LoVo (cell line): ENCODE results near the gene UGT8.
"Not testable (repeated sequence)": the region's sequence is repeated elsewhere in the genome, so short reads cannot be mapped to it uniquely, and the experiment has no call there.

Experiments used
- DNase-seq: peaks from one replicate; pipeline ENCODE4 v3.0.0-alpha.2; 2016; ENCODE audit warnings: low spot score

The UGT8 gene, protein sequence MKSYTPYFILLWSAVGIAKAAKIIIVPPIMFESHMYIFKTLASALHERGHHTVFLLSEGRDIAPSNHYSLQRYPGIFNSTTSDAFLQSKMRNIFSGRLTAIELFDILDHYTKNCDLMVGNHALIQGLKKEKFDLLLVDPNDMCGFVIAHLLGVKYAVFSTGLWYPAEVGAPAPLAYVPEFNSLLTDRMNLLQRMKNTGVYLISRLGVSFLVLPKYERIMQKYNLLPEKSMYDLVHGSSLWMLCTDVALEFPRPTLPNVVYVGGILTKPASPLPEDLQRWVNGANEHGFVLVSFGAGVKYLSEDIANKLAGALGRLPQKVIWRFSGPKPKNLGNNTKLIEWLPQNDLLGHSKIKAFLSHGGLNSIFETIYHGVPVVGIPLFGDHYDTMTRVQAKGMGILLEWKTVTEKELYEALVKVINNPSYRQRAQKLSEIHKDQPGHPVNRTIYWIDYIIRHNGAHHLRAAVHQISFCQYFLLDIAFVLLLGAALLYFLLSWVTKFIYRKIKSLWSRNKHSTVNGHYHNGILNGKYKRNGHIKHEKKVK

GRCh38 chr4:114598191-114599121 is at the start of gene UGT8:
Gene UGT8, plus strand, starts transcription at chr4:114598807. Its CDS starts 24,074 bp downstream, at chr4:114622881.
- DNase-seq, result peak; percentile 82

GRCh38 chr4:114549638-114550037 is 49.0 kb upstream of the UGT8 start:
- no peak for DNase-seq

- no peak for DNase-seq
Measured at GRCh38 chr4:114558446-114559020, 40.1 kb upstream of the UGT8 start.

GRCh38 chr4:114561590-114561989 is 37.0 kb upstream of the UGT8 start:
- DNase-seq, result peak; percentile 37

- peak; percentile 31 for DNase-seq
Measured at GRCh38 chr4:114562176-114562904, 36.3 kb upstream of the UGT8 start.

GRCh38 chr4:114563536-114564315 is 34.9 kb upstream of the UGT8 start:
- DNase-seq, result peak; percentile 73

- no peak for DNase-seq
Measured at GRCh38 chr4:114577386-114577785, 21.2 kb upstream of the UGT8 start.

GRCh38 chr4:114582621-114583020 is 16.0 kb upstream of the UGT8 start:
- no peak for DNase-seq

GRCh38 chr4:114588305-114588704 is 10.3 kb upstream of the UGT8 start:
- DNase-seq, result no peak

GRCh38 chr4:114590360-114590759 is 8.2 kb upstream of the UGT8 start:
- DNase-seq, result not testable (repeated sequence)

GRCh38 chr4:114593526-114593925 is 5.1 kb upstream of the UGT8 start:
- DNase-seq, result no peak

DNA sequence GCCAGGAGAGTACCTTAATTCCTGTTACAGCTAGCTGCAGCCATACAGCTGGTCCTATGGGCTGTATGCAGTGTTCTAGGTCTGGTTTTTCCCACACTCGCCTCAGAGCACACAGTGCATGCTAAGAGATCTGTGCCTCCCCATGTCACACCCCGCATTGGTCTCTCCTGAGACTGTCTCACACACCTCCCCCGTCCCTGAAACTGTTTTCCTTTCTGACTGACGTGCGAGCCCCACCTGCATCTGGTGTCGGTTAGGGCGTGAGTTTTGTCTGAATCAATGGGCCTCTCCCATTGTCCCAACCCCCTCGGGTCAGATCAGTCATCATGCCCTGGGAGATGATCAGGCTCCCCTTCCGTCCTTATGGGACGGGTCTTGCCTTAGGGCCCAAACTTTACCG is 3.4 kb upstream of the UGT8 start:
- peak; percentile 43 for DNase-seq

- DNase-seq, result no peak
Measured at GRCh38 chr4:114595921-114596320, 2.7 kb upstream of the UGT8 start.

GRCh38 chr4:114597410-114598115 is 1.0 kb upstream of the UGT8 start:
- DNase-seq, result no peak

- DNase-seq, result peak; percentile 44
Measured at GRCh38 chr4:114599231-114599902, 760 bp downstream of the UGT8 start.

DNA sequence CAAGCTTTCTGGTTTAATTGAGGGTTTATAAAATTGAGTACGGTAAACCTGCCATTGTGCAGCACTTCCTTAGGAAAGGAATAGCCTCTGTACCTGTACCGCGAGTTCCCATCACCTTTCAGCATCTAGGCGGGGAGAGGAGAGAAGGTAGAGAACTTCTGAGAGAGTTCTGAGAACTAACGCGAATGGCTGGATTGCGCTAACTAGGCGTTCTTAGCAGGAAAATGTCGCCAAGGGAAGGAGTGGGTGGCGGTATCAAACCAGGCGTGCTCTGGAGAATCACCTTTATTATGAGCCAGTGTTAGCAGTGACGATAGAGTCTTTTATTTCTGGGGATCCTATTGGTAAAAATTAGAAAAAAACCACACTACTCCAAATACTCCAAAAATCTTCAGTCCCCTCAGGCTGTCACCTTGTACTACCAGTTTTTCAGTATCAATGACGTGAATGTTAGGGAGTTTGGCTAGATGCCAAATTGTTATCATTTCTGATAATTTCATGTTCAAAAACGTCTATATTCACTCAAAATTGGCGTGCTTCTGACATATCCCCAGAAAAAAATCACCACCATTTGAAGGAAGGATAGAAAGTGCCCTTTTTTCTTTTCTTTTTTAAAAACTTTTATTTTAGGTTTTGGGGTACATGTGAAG is 1.4 kb downstream of the UGT8 start:
- peak; percentile 53 for DNase-seq

GRCh38 chr4:114600672-114601071 is 2.1 kb downstream of the UGT8 start:
- DNase-seq, result no peak

DNA sequence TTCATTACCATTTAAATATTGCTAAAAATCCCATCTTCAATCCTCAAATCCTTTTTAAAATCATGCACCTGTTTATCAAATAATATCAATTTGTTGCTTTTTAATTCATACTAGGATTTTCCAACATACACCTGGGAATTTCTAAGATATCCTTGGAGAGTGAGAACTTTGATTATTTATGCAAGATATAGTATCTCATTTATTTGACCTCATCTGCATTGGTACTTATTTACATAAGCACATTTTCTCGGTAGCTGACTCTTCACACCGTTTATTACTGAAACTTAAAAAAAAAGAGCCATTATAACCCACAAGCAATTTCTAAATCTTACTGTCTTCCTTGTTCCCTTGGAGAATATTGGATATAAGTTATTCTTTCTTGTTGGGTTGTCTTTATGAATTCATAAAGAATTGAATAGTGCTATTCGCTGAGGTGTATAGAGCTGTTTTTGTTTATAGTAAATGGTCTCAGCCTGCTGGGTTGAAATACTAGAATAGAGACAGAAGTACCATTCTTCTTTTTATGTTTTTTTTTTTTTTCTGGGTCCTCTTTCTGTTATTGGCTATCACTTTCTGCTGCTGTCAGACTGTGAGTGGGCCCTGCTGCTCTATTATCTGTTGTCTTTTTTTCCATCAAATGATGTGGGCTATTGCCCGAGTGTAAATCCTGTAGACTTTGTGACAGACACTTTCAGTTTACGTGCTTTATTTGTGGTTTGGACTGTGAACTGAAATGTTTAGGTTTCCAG is 2.9 kb downstream of the UGT8 start:
- no peak for DNase-seq
